Natural killer cell (primary cell): ENCODE data around the gene IGFL4. TPM values are rescaled to one million over a fixed set of nuclear protein-coding genes. Genes with fewer than 3 reads are reported as not detected.

Experiments used
- ATAC-seq, 3 donors: fragments of 150-1000 bp in 2 of 3; fragments of 200-7000 bp in 1 of 3; cut with Tn5 transposase; 1 replicate in 1 of 3; 2 replicates in 2 of 3; pipeline ENCODE4 v1.10.0; 2021; ENCODE audit warnings: mild to moderate bottlenecking in 2 of 3, moderate library complexity in 2 of 3
- DNase-seq, 2 donors: peaks; one replicate each; pipeline versions ENCODE4 v3.0.0 to v3.0.0-alpha.2; 2013 to 2021; ENCODE audit warnings: mixed read lengths in 1 of 2
- H3K27ac ChIP-seq: one replicate; pipeline ENCODE4 v1.5.1; 2013; ENCODE audit warnings: mild to moderate bottlenecking, low read length
- H3K27me3 ChIP-seq: one replicate; pipeline ENCODE4 v1.6.1; 2013; ENCODE audit warnings: low read length; ENCODE audit not compliant: control insufficient read depth, insufficient read depth
- H3K36me3 ChIP-seq: one replicate; pipeline ENCODE4 v1.6.1; 2013; ENCODE audit warnings: low read length; ENCODE audit not compliant: control insufficient read depth, insufficient read depth
- H3K4me1 ChIP-seq: one replicate; pipeline ENCODE4 v1.6.1; 2013; ENCODE audit warnings: low read length; ENCODE audit not compliant: control insufficient read depth, insufficient read depth
- H3K4me3 ChIP-seq: one replicate; pipeline ENCODE4 v1.5.1; 2013; ENCODE audit warnings: low read length
- H3K9me3 ChIP-seq: one replicate; pipeline ENCODE4 v1.6.1; 2013; ENCODE audit warnings: low read length; ENCODE audit not compliant: control insufficient read depth, insufficient read depth
- H3K27ac Mint-ChIP-seq, 2 donors: one replicate each; pipeline ENCODE4 v1.8.0; 2022; ENCODE audit warnings: mild to moderate bottlenecking in 2 of 2, mixed read lengths in 2 of 2, moderate library complexity in 1 of 2
- H3K27me3 Mint-ChIP-seq, 2 donors: one replicate each; pipeline ENCODE4 v1.8.0; 2022; ENCODE audit warnings: low read depth in 2 of 2, mixed read lengths in 2 of 2
- H3K36me3 Mint-ChIP-seq: one replicate; pipeline ENCODE4 v1.8.0; 2022; ENCODE audit warnings: mixed read lengths
- H3K4me1 Mint-ChIP-seq, 2 donors: one replicate each; pipeline ENCODE4 v1.8.0; 2022; ENCODE audit warnings: mixed read lengths in 2 of 2
- H3K4me3 Mint-ChIP-seq: one replicate; pipeline ENCODE4 v1.8.0; 2022; ENCODE audit warnings: mild to moderate bottlenecking, moderate library complexity, mixed read lengths
- H3K9me3 Mint-ChIP-seq, 2 donors: one replicate each; pipeline ENCODE4 v1.8.0; 2022; ENCODE audit warnings: mixed read lengths in 2 of 2
- CTCF ChIP-seq: fragments of 200-600 bp; IDR thresholded peaks from one replicate; pipeline ENCODE4 v1.8.0; 2022; ENCODE audit warnings: antibody characterized with exemption
- WGBS: methylation state at CpG from one replicate; pipeline ENCODE4 v1.1.7; 2013; ENCODE audit warnings: missing lambda C conversion rate; ENCODE audit not compliant: insufficient coverage; 5-methylcytosine and 5-hydroxymethylcytosine counted together
- intact Hi-C: fragments of 100-400 bp; cut with micrococcal nuclease; formaldehyde crosslinking; loops from one replicate; pipeline ENCODE4 v1.14.2; 2022
- total RNA-seq, 4 donors: library from RNA; stranded (reverse); fragments of 120-200 nt in 1 of 4; gene quantifications; one replicate each; pipeline versions ENCODE4 v1.2.3 to v1.2.4, GENCODE V29; 2013 to 2022

The IGFL4 gene
- total RNA-seq, 3 donors from 2014 or later (not counting 1 experiment from before 2014, with no cell fraction given): not detected

DNA sequence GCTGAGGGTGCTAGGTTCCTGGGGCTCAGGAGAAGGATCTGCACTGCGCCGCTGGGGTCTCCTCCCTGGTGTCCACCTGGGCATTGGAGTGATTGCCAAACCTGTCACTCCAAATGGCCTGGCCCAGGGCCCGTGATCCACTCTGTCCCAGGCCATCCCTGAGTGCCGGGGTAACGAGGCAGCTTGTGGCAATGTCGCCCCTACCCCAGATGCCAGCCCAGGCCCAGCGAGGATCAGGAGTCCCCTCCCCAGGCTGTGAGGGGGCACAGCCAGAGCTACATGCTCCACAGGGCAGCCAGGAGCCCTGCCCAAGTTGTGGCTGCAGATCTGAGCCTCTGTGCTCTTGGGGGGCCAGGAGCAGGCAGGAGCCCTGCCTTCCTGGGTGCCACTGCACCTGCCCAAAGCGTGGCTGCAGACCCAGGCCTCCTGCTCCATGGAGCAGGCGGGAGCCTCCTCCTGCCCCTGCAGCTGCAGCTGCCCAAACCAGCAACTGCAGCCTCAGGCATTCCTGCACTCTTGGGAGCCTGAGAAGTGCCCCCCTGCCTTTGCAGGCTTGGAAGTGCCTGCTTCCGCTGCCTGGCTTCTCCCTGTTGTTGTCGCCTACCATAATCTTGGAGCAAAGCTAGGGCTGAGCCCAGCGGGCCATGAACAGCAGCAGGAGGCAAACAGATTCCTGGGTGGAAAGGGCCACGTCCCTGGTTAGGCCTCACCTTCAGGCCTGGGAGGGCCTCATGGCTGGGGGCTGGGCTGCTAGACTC lies 4.6 kb downstream of the IGFL4 start:
- intact Hi-C loops: no loop called here
- Mint-ChIP-seq H3K4me3 (no peak overlapping the region), H3K36me3 (no peaks in the 10 kb centered on the region)

DNA sequence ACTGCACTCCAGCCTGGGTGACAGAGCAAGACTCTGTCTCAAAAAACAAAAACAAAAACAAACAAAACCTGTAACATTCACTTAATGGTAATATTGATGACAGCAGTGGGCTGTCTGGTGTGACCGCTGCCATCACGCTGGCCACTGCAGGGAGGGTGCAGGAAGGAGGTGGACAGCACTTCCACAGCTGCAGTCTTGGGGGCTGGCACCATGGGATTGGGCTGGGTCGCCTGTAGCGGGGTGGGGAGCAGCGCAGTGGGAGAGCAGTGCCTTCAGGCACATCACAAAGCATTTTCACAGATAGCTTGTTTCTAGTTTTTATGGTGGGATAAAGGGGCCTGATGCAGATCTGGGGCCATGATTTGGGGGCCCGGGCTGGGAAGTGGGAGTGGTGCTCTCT lies 5.3 kb downstream of the IGFL4 start:
- TF ChIP-seq CTCF: no peak
- no peak overlapping the region for H3K4me3 ChIP-seq
- Mint-ChIP-seq H3K4me3 (no peak overlapping the region), H3K27me3 (peaks cover 23 to 27% of the 10 kb centered on the region in 2 donors), H3K9me3 (no peaks in the 10 kb centered on the region), H3K27ac (no peak overlapping the region), H3K4me1 (no peaks in the 10 kb centered on the region), H3K36me3 (no peaks in the 10 kb centered on the region)
- no peak overlapping the region for H3K27ac ChIP-seq
- H3K9me3 ChIP-seq: no peaks in the 10 kb centered on the region
- no peak for ATAC-seq
- intact Hi-C loops: no loop called here
- WGBS: 93% methylated on average over 6 of the region's 6 CpGs
- H3K27me3 ChIP-seq: peaks cover 5% of the 10 kb centered on the region
- H3K4me1 ChIP-seq: no peaks in the 10 kb centered on the region
- no peaks in the 10 kb centered on the region for H3K36me3 ChIP-seq
- DNase-seq: no peak

More for the DNA sequence above, 4.6 kb downstream of the IGFL4 start:
- WGBS: 83% methylated on average over 13 of the region's 13 CpGs
- no peak overlapping the region for H3K27ac ChIP-seq
- no peak overlapping the region for H3K27ac Mint-ChIP-seq
- H3K27me3 ChIP-seq: peaks cover 5% of the 10 kb centered on the region
- H3K4me1 Mint-ChIP-seq: no peaks in the 10 kb centered on the region
- DNase-seq (no peak), ATAC-seq (no peak)
- H3K27me3 Mint-ChIP-seq: peaks cover 20 to 24% of the 10 kb centered on the region in 2 donors
- H3K4me3 ChIP-seq: no peak overlapping the region
- H3K9me3 Mint-ChIP-seq: no peaks in the 10 kb centered on the region
- TF ChIP-seq CTCF: no peak
- no peaks in the 10 kb centered on the region for H3K9me3 ChIP-seq
- no peaks in the 10 kb centered on the region for H3K36me3 ChIP-seq
- H3K4me1 ChIP-seq: no peaks in the 10 kb centered on the region

- no peak for TF ChIP-seq CTCF
- H3K4me1 Mint-ChIP-seq: peaks cover 5% of the 10 kb centered on the region in 2 donors
- H3K9me3 Mint-ChIP-seq: no peaks in the 10 kb centered on the region
- peaks cover 2% of the 10 kb centered on the region for H3K4me1 ChIP-seq
- 88% methylated on average over 11 of the region's 11 CpGs for WGBS
- H3K27ac ChIP-seq: no peak overlapping the region
- peaks cover 5% of the 10 kb centered on the region for H3K27me3 ChIP-seq
- DNase-seq: no peak
- H3K4me3 Mint-ChIP-seq: no peak overlapping the region
- H3K36me3 Mint-ChIP-seq: no peaks in the 10 kb centered on the region
- H3K27me3 Mint-ChIP-seq: peaks cover 30 to 31% of the 10 kb centered on the region in 2 donors
- H3K9me3 ChIP-seq: no peaks in the 10 kb centered on the region
- H3K36me3 ChIP-seq: no peaks in the 10 kb centered on the region
- no peak overlapping the region for H3K27ac Mint-ChIP-seq
- ATAC-seq: no peak
- intact Hi-C loops: no loop called here
- no peak overlapping the region for H3K4me3 ChIP-seq
Observed at GRCh38 chr19:46033401-46033800, 7.4 kb downstream of the IGFL4 start.

DNA sequence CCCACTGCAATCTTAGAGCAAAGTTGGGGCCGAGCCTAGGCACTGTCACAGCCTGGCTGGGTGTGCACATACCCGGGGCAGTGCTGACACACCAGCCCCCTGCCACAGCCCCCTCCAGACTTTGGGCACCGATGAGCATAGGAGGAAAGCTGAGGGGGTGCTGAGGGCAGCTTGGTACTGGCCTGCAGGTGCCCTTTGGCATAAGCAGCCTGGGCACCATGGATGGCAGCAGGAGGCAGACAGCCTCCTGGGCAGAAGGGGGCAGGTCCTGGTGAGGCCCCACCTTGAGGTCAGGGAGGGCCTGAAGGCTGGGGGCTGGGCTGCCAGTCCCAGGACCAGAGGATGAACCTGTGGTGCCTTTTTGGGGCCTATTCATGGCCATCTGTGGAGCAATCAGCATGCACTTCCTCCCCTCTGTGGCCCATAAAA lies 8.2 kb downstream of the IGFL4 start:
- no peaks in the 10 kb centered on the region for H3K9me3 Mint-ChIP-seq
- no peak overlapping the region for H3K27ac ChIP-seq
- no peak for ATAC-seq
- no peaks in the 10 kb centered on the region for H3K36me3 Mint-ChIP-seq
- no peaks in the 10 kb centered on the region for H3K36me3 ChIP-seq
- H3K27me3 ChIP-seq: peaks cover 5% of the 10 kb centered on the region
- DNase-seq: no peak
- peaks cover 2% of the 10 kb centered on the region for H3K4me1 ChIP-seq
- intact Hi-C loops: no loop called here
- peaks cover 5% of the 10 kb centered on the region in 2 donors for H3K4me1 Mint-ChIP-seq
- no peak overlapping the region for H3K4me3 Mint-ChIP-seq
- no peak overlapping the region for H3K27ac Mint-ChIP-seq
- no peak for TF ChIP-seq CTCF
- 88% methylated on average over 3 of the region's 3 CpGs for WGBS
- no peaks in the 10 kb centered on the region for H3K9me3 ChIP-seq
- H3K4me3 ChIP-seq: no peak overlapping the region
- H3K27me3 Mint-ChIP-seq: peaks cover 30 to 31% of the 10 kb centered on the region in 2 donors
